Duodenal mucosa (tissue), 2 donors: Measurements from ENCODE around the gene NBEAL2.

Experiments
- H3K27ac ChIP-seq: one replicate; pipeline ENCODE4 v1.7.0; 2013; ENCODE audit warnings: low read depth, low read length
- H3K27me3 ChIP-seq, 2 donors: one replicate each; pipeline ENCODE4 v1.7.0; 2013; ENCODE audit warnings: low read length in 2 of 2, control low read depth in 1 of 2; ENCODE audit not compliant: insufficient read depth in 2 of 2, control insufficient read depth in 1 of 2
- H3K36me3 ChIP-seq, 2 donors: one replicate each; pipeline ENCODE4 v1.7.0; 2013; ENCODE audit warnings: low read length in 2 of 2, control low read depth in 1 of 2; ENCODE audit not compliant: insufficient read depth in 2 of 2, control insufficient read depth in 1 of 2
- H3K4me1 ChIP-seq, 2 donors: one replicate each; pipeline ENCODE4 v1.7.0; 2013; ENCODE audit warnings: low read length in 2 of 2, control low read depth in 1 of 2; ENCODE audit not compliant: insufficient read depth in 2 of 2, control insufficient read depth in 1 of 2
- H3K4me3 ChIP-seq, 2 donors: one replicate each; pipeline ENCODE4 v1.7.0; 2013; ENCODE audit warnings: low read length in 2 of 2, low read depth in 1 of 2
- H3K9ac ChIP-seq, 2 donors: one replicate each; pipeline ENCODE4 v1.7.0; 2013; ENCODE audit warnings: low read length in 2 of 2, low read depth in 1 of 2
- H3K9me3 ChIP-seq, 2 donors: one replicate each; pipeline ENCODE4 v1.7.0; 2013; ENCODE audit warnings: low read length in 2 of 2, control low read depth in 1 of 2; ENCODE audit not compliant: control insufficient read depth in 1 of 2

NBEAL2 gene

DNA sequence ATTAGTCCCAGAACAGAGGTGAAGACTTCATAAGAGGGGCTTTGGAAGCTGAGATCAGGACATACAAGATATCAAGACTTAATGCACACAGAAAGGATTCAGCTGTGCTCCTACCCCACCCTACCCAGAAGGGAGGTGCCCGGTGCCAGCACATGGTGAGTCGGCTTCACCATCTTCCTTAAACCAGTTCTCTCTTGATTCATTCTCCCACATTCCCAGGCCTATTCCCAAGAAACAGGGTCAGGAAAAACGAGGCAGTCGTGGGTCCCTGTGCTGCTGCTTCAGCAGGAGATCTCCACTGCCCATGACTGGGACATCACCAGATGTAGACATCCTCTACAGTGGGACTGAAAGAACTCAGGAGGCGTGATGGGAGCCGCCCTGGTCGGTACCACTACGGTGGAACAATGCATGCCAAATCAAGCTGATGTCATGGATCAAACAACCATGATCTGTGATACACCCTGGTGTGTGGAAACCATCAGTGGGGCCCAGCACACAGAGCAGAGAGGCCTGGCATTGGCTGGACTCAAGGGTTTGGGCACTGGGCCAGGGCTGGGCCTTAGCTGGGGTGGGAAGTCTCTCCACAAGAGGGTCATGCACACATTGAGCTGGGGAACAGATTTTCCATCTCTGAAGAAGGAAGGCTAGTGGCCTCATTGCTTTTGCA lies 44.8 kb upstream of the NBEAL2 start:
- H3K9ac ChIP-seq = peak overlapping the region in 1 of 2 donors; percentile 2
- H3K4me1 ChIP-seq = peaks cover 79 to 86% of the 10 kb centered on the region in 2 donors
- peaks cover 1 to 34% of the 10 kb centered on the region in 2 donors for H3K36me3 ChIP-seq
- peak overlapping the region; percentile 67 for H3K27ac ChIP-seq
- peak overlapping the region in 1 of 2 donors; percentile 41 for H3K4me3 ChIP-seq
- H3K9me3 ChIP-seq = no peaks in the 10 kb centered on the region
- no peaks in the 10 kb centered on the region for H3K27me3 ChIP-seq

DNA sequence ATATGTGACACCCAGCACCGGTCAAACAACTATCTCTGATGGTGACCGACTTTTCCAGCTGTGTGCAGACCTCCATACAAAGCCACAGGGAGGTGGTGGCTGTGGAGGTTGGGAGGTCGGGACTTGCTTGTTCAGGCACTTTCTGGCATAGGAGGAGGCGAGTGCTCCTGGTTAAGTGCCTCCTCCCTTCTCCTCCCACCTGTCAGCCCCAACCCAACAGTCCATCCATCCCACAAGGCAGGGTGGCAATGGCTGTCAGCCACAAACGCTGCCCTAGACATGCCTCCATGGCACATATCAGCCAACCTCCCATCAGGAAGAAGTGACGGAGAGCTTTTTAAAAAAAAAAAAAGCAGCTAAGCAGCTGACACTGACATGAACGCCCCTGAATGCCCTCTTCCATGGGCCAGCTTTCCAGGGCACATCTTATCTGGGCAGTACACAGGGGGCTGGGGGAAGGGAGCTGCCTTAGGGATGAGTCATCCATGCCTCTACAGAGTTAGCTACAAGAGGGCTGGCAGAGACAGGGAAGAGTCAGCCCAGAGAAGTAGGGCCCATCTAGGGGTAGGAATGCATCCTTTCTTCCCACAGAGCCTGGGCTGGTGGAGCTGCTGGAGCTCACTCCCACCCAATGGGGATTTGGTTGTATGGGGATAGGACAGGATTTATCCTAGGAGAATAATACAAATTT lies 44.2 kb upstream of the NBEAL2 start:
- H3K9ac ChIP-seq = peak overlapping the region in 1 of 2 donors; percentile 2
- peak overlapping the region in 1 of 2 donors; percentile 41 for H3K4me3 ChIP-seq
- peaks cover 8 to 41% of the 10 kb centered on the region in 2 donors for H3K36me3 ChIP-seq
- H3K27ac ChIP-seq = peak overlapping the region; percentile 67
- H3K9me3 ChIP-seq = no peaks in the 10 kb centered on the region
- H3K4me1 ChIP-seq = peaks cover 76 to 89% of the 10 kb centered on the region in 2 donors
- no peaks in the 10 kb centered on the region for H3K27me3 ChIP-seq

DNA sequence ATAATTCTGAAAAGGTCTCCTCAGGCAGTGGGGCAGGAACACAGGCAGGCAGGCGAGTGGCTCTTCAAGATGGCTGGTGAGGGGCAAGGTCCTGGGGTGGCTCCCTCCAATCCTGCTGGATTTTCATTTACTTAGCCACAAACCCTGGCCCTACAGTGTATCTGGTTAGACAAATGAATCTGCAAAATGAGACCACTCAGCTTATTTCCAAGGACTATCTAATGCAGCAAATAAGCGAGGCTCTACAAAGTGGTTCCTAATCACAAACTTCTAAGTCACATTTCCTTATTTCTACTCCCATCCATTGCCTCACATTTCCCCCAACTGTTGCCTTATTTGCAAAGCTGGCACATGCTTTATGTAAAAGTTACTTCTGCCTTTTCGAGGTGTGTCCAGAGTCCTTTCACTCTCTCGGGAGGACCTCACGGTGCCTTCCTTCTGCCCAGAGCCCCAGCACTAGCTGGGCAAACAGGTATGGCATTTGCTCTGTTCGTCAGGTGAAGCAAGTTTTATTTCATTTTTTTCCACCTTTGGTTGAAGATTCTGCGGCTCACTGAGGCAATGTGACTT lies 43.4 kb upstream of the NBEAL2 start:
- Histone ChIP-seq H3K9me3 (no peaks in the 10 kb centered on the region), H3K4me3 (peak overlapping the region in 1 of 2 donors; percentile 3), H3K36me3 (peaks cover 13 to 47% of the 10 kb centered on the region in 2 donors), H3K9ac (no peak overlapping the region), H3K27me3 (no peaks in the 10 kb centered on the region), H3K27ac (peak overlapping the region; percentile 17), H3K4me1 (peaks cover 69 to 82% of the 10 kb centered on the region in 2 donors)

DNA sequence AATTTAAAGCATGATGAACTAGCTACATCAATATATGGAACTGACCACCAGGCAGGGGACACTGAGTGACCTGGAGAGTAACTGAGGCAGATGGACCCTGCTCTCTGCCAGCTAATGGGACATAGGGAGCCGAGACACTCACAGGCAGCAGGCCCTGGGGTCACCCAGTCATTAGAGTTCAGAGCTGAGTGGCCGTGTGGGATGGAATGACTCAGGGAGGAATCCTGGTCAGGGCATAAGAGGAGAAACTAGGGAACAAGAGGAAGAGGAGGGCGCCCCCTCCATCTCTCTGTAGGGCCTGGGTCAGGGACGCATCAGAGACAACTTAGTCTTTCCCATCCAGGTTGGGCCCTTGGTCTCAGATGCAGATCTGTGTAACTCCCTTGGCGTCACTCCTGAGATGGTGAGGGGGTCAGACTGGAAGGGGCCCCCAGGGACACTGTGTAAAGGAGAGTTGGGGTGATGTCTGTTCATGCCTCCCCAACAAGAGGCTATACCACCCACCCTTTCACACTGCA lies 42.7 kb upstream of the NBEAL2 start:
- Histone ChIP-seq H3K9me3 (no peaks in the 10 kb centered on the region), H3K27ac (no peak overlapping the region), H3K9ac (no peak overlapping the region), H3K4me1 (peaks cover 66 to 79% of the 10 kb centered on the region in 2 donors), H3K4me3 (no peak overlapping the region), H3K27me3 (no peaks in the 10 kb centered on the region), H3K36me3 (peaks cover 13 to 47% of the 10 kb centered on the region in 2 donors)

DNA sequence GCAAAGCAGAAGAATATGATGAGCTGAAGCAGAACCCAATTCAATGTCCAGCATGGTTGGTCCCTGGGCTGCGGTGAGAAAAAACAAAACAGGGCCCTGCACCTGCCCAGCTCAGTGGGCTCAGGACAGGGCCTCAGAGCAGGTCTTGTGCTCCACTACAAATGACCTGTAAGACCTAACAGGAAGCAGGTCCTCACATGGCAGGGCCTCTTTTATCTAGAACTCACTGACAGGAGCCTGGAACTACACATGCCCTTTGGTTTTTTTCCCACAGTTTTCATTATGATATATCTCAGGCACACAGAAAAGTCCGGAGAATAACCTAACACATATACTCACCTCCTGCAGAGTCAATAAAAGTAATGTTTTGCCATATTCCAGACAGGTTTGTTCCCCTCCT lies 41.3 kb upstream of the NBEAL2 start:
- H3K27ac ChIP-seq = no peak overlapping the region
- H3K4me3 ChIP-seq = no peak overlapping the region
- no peaks in the 10 kb centered on the region for H3K9me3 ChIP-seq
- H3K9ac ChIP-seq = no peak overlapping the region
- H3K4me1 ChIP-seq = peaks cover 65 to 79% of the 10 kb centered on the region in 2 donors
- H3K36me3 ChIP-seq = peaks cover 13 to 47% of the 10 kb centered on the region in 2 donors
- no peaks in the 10 kb centered on the region for H3K27me3 ChIP-seq

DNA sequence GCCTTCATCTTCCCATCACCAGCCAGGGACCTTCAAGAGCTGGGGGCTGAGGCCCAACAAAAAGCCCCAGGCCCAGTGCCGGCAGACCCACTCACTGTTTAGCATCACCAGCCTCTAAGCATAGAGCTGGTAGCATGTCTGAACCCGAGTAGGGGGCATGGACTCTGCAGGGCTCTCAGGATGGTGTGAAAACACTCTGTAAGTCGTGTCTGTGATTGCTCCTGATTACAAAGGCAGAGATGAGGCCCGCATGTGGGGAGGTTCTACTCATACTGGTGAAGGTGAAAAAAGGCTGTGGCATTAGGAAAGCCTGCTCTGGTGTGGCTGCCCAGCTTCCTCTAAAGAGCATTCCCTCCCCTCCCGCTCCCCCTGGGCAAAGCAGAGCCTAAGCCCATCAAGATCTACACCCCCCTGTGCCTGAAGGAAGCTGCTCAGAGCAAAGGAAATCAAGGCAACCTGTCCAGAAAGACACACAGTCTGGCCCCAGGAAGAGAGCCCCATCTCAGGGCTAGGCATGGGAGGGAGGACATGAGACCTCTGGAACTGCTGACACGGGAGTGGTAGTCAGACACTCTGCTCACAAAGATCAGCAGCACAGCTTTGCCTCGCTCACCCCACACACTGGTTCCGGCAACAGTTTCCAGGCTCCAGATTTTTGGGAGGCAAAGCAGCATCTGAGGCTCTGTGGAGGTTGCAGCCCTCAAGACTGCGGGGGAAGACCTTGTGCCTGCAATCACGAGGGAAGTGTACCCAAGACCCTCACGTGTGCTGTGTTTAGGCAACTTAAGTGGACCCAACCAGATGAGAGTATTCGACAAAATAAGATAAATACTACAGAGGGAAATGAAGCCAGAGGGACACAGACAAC lies 39.7 kb upstream of the NBEAL2 start:
- Histone ChIP-seq H3K4me1 (peaks cover 68 to 80% of the 10 kb centered on the region in 2 donors), H3K9ac (peak overlapping the region in 1 of 2 donors; percentile 9), H3K9me3 (no peaks in the 10 kb centered on the region), H3K27ac (no peak overlapping the region), H3K4me3 (no peak overlapping the region), H3K36me3 (peaks cover 13 to 47% of the 10 kb centered on the region in 2 donors), H3K27me3 (no peaks in the 10 kb centered on the region)

DNA sequence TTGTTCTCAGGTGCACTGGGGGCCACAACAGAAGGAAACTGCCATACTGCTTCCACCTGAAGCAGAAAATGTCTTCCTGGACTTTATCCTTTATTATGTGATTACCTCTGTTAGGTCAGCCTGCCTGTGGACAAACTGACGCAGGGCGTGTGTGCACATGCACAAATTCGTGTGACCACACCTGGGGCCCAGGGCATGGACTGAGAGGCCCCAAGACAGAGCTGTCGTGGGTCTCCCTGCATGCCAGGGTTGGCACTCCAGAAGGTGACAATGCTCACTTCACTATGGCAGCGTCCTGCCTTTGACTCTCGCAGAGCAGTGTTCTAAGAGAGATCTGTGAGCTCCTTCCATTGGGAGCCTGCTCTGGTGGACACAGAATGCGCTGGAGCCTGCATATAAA lies 37.4 kb upstream of the NBEAL2 start:
- Histone ChIP-seq H3K36me3 (peaks cover 13 to 32% of the 10 kb centered on the region in 2 donors), H3K9ac (peak overlapping the region in 1 of 2 donors; percentile 15), H3K27me3 (no peaks in the 10 kb centered on the region), H3K4me1 (peaks cover 71 to 82% of the 10 kb centered on the region in 2 donors), H3K4me3 (no peak overlapping the region), H3K27ac (peak overlapping the region; percentile 92), H3K9me3 (no peaks in the 10 kb centered on the region)

DNA sequence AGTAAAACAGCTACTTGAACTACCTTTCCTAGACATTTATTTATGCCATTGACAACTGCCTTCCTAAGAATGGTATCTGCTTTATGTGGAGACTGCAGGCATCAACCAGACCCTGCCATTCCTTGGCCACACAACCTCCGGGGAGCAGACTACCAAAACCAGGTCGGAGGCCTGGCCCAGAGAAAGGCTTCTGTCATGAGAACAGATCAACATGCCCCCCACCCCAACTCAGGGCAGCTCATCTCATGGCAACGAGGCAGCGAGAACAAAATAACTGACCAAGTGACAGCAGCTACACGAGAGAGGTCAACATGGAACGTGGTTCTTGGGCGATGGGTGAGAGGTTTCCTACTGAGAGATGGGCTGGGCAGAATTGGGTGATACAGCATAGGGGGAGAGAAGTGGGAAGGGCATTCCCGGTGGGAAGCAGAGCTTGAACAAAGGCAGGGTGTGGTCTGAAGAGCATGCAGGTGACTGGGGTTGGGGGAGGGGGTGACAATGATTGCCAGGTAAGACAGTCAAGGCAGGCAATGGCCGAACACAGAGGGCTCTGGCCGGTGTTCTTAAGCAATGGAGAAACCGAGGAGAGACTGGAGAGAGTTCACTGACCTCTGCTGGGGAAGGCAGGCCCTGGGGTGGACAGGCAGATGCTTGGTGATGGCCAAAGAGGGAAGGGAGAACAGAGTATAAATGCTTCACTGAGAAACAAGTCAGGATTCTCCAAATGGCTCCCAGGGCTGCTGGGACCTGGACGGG lies 36.8 kb upstream of the NBEAL2 start:
- Histone ChIP-seq H3K9ac (peak overlapping the region; percentile 63 to 75), H3K36me3 (peaks cover 13 to 27% of the 10 kb centered on the region in 2 donors), H3K4me1 (peaks cover 77 to 87% of the 10 kb centered on the region in 2 donors), H3K27me3 (no peaks in the 10 kb centered on the region), H3K4me3 (peak overlapping the region; percentile 8 to 40), H3K27ac (peak overlapping the region; percentile 92), H3K9me3 (no peaks in the 10 kb centered on the region)
